VCaP (cell line): ENCODE measurements around the gene CCL19.
A peak's percentile ranks its signal among the peaks of the same experiment; 100 is the strongest.

ENCODE experiments used
- H3K27ac ChIP-seq: fragments of 450-650 bp; 2 replicates; pipeline ENCODE4 v1.5.1; 2017
- CTCF ChIP-seq: fragments of 450-650 bp; conservative IDR thresholded peaks from 2 replicates; pipeline ENCODE4 v1.5.1; 2017; ENCODE audit warnings: mild to moderate bottlenecking, moderate library complexity

The CCL19 gene

DNA sequence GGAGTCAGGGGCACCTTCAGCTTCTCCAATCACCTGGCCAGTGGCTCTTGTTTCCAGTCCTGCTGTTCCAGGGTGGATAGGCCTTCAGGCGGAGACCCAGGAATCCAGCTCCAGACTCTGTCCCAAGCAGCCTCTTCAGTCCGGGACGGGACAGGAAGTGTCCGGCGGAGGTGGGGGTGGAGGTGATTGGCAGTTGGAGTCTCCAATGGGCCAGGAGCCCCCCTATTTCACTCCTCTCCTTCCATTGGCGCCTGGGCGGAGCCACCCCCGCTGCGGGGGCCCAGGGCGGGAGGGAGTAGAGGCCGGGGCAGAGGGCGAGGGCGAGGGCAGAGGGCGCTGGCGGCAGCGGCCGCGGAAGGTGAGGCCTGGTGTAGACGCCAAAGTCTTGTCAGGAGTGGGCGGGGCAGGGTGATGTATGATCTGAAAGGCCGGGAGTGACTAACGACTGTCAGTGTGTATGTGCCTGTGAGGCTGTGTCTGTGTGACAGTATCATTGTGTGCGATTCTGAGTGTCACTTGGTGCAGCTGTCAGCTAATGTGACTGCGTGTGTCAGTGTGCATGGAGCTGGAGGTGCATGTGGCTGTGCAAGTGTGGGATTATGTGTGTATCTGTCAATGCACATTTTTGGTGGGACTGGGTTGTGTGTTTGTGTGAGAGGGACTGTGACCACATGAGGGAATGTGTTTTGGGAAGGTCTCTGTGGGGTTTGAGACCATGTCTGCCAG, 39.0 kb downstream of the CCL19 start, which contains the start of gene IL11RA:
TSS of gene IL11RA (plus strand) at position 310 of the 726 bp plus-strand sequence. CDS start 3,033 bp downstream, outside the sequence.
- H3K27ac ChIP-seq: peak within 1 kb of the TSS; percentile 76
- no peak for TF ChIP-seq CTCF

DNA sequence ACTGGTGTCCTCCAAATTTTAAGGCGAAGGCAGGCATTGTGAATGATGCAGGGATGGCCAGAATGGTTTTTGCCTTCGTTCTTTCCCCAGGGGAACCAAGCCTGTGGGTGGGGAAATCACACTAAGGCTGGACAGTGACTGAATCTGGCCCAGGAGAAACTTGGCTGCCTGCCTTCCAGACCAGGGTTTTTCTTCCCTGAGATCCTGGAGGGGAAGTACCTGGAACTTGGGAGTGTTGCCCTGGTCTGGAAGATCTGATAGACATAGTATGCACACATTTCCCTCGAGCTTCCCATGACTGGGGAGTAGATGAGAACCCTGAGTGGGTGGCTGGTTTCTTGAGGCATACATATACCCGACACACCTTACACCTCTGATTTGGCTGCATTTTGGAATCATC, 39.8 kb downstream of the CCL19 start:
- no peak for TF ChIP-seq CTCF
- peak overlapping the region; percentile 76 for H3K27ac ChIP-seq

DNA sequence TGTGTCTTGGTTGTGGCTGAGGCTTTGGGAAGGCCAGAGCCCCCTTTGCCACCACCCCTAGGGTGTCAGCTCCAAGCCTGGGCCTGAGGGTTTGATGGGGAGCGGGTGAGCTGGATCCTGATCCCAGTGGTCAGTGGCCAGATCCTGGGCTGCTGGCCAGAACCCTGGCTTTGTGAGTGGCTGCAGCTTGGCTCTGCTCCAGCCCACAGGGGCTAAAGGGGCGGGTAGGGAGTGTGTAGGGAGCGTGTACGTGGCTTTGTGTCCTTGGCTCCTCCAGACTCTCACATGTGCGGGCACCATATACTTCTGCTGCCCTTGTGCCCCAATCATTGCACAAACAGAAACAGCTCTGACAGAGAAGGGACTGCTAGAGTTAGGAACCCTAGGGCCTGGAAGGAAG, 40.3 kb downstream of the CCL19 start:
- TF ChIP-seq CTCF: no peak
- peak overlapping the region; percentile 76 for H3K27ac ChIP-seq

DNA sequence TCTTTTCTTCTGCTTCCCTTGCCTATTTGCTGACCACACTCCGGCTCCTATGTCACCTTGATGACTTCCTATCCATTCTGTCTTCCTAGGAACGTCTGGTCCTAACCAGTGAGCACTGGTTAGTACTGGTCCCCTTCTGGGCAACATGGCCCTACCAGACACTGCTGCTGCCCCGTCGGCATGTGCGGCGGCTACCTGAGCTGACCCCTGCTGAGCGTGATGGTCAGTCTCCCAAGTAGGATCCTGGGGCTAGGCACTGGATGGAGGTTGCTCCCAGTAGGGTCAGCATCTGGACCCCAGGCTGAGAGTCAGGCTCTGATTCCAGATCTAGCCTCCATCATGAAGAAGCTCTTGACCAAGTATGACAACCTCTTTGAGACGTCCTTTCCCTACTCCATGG, 42.4 kb downstream of the CCL19 start:
- peak overlapping the region; percentile 95; the same call in 1 of the 2 replicates for H3K27ac ChIP-seq
- TF ChIP-seq CTCF: no peak

DNA sequence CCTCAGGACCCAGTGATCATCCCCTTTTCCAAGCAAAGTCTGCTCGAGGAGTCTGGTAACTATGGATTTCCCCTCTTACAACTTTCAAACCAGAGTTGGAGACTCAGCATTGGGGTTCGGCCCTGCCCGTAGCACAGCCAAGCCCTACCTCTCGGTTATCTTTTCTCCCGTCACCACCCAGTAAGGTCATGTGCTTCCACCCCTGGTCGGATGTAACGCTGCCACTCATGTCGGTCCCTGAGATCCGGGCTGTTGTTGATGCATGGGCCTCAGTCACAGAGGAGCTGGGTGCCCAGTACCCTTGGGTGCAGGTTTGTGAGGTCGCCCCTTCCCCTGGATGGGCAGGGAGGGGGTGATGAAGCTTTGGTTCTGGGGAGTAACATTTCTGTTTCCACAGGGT, 43.4 kb downstream of the CCL19 start:
- TF ChIP-seq CTCF: no peak
- peak overlapping the region; percentile 95 for H3K27ac ChIP-seq

GRCh38 chr9:34647084-34647403, 44.0 kb downstream of the CCL19 start:
- TF ChIP-seq CTCF: peak; percentile 3; the same call in 1 of the 2 replicates
- H3K27ac ChIP-seq: peak overlapping the region; percentile 95

DNA sequence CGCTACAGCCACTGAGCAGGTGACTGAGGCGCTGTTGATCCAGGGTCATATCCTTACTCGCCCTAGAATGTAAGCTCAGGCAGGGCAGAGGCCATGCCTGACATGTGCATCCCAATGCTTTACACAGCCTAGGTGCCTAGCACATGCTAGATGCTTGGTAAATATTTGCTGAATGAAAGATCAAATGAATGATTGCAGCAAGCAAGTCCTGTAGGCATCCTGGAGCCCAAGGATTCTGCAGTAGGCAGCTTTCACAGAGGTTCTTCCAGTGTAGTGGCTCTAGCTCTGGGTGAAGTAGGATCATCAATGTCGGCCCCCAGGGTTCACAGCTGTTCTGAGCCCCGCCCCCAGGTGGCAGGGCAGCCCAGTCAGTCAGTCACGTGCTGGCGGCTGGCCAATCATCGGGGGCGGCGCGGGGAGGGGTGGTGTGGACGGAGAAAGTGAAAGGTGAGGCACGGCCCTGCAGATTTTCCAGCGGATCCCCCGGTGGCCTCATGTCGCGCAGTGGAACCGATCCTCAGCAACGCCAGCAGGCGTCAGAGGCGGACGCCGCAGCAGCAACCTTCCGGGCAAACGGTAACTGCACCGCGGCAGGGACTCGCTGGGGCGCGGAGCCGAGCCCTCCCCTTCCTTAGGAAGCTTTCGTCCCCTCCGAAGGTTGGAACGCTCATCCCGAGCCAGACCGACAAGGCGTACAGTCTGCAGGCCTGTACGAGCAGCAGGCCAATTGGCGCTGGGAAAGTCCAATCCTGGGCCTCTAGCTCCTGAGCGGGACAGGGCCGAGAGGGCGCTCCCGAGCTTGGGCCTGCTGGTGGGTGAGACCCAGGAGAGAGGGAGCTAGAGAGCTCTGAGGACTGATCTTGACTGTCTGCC, 44.6 kb downstream of the CCL19 start, which contains the start of gene GALT:
TSS of gene GALT (plus strand) at position 465 of the 873 bp plus-strand sequence. CDS start at position 495, 30 bp downstream.
- peak within 1 kb of the TSS; percentile 95 for H3K27ac ChIP-seq
- TF ChIP-seq CTCF: peak; percentile 64
